Measurements from ENCODE around the gene TATDN2. TPM values are rescaled to one million over a fixed set of nuclear protein-coding genes. Genes with fewer than 3 reads are reported as not detected.

The TATDN2 gene
- total and polyA plus RNA-seq, 2 experiments from 2014 or later: 9.3 to 22.6 TPM

DNA sequence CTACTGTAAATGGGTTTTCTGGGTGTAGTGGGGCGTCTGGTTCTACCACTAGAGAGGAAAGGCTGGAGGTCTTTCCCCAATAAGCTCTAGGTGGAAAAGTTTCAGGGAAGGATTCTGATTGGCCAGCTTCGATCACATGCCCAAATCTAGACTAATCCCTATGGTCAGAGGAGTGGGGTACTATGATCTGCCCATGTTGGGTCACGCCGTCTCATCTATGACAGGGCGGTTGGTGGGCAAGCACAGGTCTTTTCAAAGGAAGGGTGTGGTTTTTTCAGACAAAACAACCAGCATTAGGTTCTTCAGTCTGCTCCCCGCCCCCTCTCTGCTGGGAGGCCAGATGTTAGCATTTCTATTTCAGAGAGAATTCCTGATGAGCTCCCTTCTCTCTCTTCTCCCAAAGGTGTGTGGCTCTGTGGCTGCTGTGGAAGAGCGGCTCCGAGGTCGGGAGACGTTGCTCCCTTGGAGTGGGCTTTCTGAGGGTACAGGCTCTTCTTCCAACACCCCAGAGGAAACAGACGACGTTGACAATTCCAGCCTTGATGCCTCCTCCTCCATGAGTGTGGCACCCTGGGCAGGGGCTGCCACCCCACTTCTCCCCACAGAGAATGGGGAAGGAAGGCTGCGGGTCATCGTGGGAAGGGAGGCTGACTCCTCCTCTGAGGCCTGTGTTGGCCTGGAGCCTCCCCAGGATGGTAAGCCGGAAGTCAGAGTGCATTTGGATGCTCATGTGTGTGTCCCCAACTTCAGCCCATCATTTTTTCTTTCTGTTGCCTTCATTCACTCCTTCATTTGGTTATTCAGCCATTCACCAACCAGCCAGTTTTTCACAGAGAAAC, 9.7 kb upstream of the TATDN2 start:
- Histone ChIP-seq H3K79me2 (no peaks in the 10 kb centered on the region), H3K27me3 (no peaks in the 10 kb centered on the region), H3K9me3 (ENCODE audit: low read depth) (no peaks in the 10 kb centered on the region), H4K20me1 (ENCODE audit: insufficient read depth, poor library complexity, severe bottlenecking) (no peaks in the 10 kb centered on the region), H3K4me1 (ENCODE audit: insufficient read depth) (no peaks in the 10 kb centered on the region), H3K4me2 (no peak overlapping the region), H3K4me3 (no peak overlapping the region), H3K27ac (no peak overlapping the region), H2AFZ (no peak overlapping the region), H3K36me3 (replicated peaks; ENCODE audit: insufficient read depth, low read depth) (no peaks in the 10 kb centered on the region), H3K9me2 (replicated peaks; ENCODE audit: insufficient read depth) (no peaks in the 10 kb centered on the region)
- TF ChIP-seq, protein P1, sequence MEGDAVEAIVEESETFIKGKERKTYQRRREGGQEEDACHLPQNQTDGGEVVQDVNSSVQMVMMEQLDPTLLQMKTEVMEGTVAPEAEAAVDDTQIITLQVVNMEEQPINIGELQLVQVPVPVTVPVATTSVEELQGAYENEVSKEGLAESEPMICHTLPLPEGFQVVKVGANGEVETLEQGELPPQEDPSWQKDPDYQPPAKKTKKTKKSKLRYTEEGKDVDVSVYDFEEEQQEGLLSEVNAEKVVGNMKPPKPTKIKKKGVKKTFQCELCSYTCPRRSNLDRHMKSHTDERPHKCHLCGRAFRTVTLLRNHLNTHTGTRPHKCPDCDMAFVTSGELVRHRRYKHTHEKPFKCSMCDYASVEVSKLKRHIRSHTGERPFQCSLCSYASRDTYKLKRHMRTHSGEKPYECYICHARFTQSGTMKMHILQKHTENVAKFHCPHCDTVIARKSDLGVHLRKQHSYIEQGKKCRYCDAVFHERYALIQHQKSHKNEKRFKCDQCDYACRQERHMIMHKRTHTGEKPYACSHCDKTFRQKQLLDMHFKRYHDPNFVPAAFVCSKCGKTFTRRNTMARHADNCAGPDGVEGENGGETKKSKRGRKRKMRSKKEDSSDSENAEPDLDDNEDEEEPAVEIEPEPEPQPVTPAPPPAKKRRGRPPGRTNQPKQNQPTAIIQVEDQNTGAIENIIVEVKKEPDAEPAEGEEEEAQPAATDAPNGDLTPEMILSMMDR (IDR thresholded peaks at IDR 0.05; ENCODE audit: poor library complexity): no peak
- TF ChIP-seq EZH2phosphoT487 (IDR thresholded peaks at IDR 0.05; ENCODE audit: low read depth, severe bottlenecking, unreplicated experiment) (no peak), EZH2 (IDR thresholded peaks at IDR 0.05; ENCODE audit: borderline replicate concordance) (no peak)
- DNase-seq (ENCODE audit: low spot score): no peak
- 90% methylated on average over 15 of the region's 15 CpGs for WGBS (ENCODE audit: low lambda C conversion rate, missing lambda C conversion rate)

- no peak for TF ChIP-seq EZH2phosphoT487 (IDR thresholded peaks at IDR 0.05; ENCODE audit: low read depth, severe bottlenecking, unreplicated experiment)
- no peak for TF ChIP-seq EZH2 (IDR thresholded peaks at IDR 0.05; ENCODE audit: borderline replicate concordance)
- TF ChIP-seq, protein P1 (IDR thresholded peaks at IDR 0.05; ENCODE audit: poor library complexity): no peak
- Histone ChIP-seq H3K27ac (no peak overlapping the region), H4K20me1 (ENCODE audit: insufficient read depth, poor library complexity, severe bottlenecking) (no peaks in the 10 kb centered on the region), H3K4me1 (ENCODE audit: insufficient read depth) (no peaks in the 10 kb centered on the region), H3K4me3 (no peak overlapping the region), H3K79me2 (no peaks in the 10 kb centered on the region), H3K36me3 (replicated peaks; ENCODE audit: insufficient read depth, low read depth) (no peaks in the 10 kb centered on the region), H2AFZ (no peak overlapping the region), H3K4me2 (no peak overlapping the region), H3K27me3 (no peaks in the 10 kb centered on the region), H3K9me2 (replicated peaks; ENCODE audit: insufficient read depth) (no peaks in the 10 kb centered on the region), H3K9me3 (ENCODE audit: low read depth) (no peaks in the 10 kb centered on the region)
- DNase-seq (ENCODE audit: low spot score): no peak
- WGBS (ENCODE audit: low lambda C conversion rate, missing lambda C conversion rate): 72% methylated on average over 6 of the region's 6 CpGs
These were observed 7.5 kb upstream of the TATDN2 start for GRCh38 chr3:10240799-10241198.

DNA sequence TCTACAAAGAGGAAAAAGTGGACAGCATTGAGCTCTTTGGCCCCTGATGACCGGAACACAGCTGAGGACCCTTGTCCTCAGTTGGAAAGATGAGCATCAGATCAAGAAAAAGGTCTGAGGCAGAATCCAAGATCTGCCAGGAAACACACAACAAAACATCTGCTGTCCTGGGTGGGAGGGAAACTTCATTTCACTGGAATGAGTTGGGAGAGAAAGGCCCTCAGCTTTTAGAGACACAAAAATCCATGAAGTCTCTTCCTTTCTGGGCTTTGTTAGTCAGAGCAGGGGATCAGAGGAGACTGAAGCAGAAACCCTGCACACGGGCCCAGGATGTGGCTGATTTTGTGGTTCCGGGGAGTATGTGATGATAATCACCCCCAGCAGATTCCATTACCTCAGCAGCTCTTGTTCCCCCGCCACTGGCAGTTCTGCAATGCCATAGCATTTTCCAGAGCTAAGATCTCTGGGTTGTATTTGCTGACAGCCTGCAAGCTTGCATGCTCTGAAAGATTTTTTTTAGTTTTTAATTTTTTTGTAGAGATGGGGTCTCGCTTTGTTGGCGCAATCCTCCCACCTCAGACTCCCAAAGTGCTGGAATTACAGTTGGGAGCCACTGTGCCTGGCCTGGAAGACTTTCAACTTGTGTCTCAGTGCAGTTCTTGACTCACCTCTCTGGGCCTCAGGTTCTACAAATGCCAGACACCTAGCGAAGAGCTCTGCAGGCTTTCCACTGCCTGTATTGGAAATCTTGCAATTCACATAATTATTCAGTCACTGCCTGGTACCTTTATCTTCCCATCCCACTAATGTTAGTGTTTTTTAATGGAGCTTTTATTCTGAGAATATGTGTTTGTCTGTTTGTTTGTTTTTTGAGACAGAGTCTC, 5.8 kb upstream of the TATDN2 start:
- H3K4me3 ChIP-seq: no peak overlapping the region
- H3K4me2 ChIP-seq: no peak overlapping the region
- no peaks in the 10 kb centered on the region for H3K79me2 ChIP-seq
- H3K27ac ChIP-seq: peak overlapping the region; percentile 16
- 88% methylated on average over 7 of the region's 7 CpGs for WGBS (ENCODE audit: low lambda C conversion rate, missing lambda C conversion rate)
- H4K20me1 ChIP-seq (ENCODE audit: insufficient read depth, poor library complexity, severe bottlenecking): no peaks in the 10 kb centered on the region
- no peak overlapping the region for H2AFZ ChIP-seq
- H3K36me3 ChIP-seq (replicated peaks; ENCODE audit: insufficient read depth, low read depth): no peaks in the 10 kb centered on the region
- H3K4me1 ChIP-seq (ENCODE audit: insufficient read depth): no peaks in the 10 kb centered on the region
- no peaks in the 10 kb centered on the region for H3K9me3 ChIP-seq (ENCODE audit: low read depth)
- DNase-seq (ENCODE audit: low spot score): no peak
- no peak for TF ChIP-seq EZH2 (IDR thresholded peaks at IDR 0.05; ENCODE audit: borderline replicate concordance)
- no peaks in the 10 kb centered on the region for H3K27me3 ChIP-seq
- no peaks in the 10 kb centered on the region for H3K9me2 ChIP-seq (replicated peaks; ENCODE audit: insufficient read depth)

DNA sequence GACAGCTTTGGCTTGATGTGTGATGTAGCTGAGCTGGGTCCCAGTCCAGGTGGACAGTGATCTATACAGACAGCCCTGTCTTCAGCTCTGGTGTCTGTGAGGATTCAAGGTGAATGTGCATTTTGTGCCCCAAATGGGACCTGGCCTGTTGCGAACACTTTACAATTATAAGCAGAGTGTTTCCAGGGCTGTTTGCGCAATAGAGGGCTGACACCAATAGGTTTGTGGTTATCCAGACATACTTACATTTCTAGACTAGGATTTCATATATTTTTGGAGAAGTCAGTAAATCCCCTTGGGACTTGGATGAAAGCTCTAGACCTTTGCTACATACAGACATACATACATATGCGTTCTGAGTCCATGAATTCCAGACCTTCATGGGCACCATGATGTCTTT, 4.2 kb upstream of the TATDN2 start:
- H3K4me2 ChIP-seq: no peak overlapping the region
- no peak for DNase-seq (ENCODE audit: low spot score)
- no peak overlapping the region for H3K27ac ChIP-seq
- H3K36me3 ChIP-seq (replicated peaks; ENCODE audit: insufficient read depth, low read depth): no peaks in the 10 kb centered on the region
- no peaks in the 10 kb centered on the region for H3K9me2 ChIP-seq (replicated peaks; ENCODE audit: insufficient read depth)
- H2AFZ ChIP-seq: no peak overlapping the region
- no peaks in the 10 kb centered on the region for H3K9me3 ChIP-seq (ENCODE audit: low read depth)
- 61% methylated on average over 3 of the region's 3 CpGs for WGBS (ENCODE audit: low lambda C conversion rate, missing lambda C conversion rate)
- peaks cover 4% of the 10 kb centered on the region for H3K79me2 ChIP-seq
- no peak for TF ChIP-seq EZH2phosphoT487 (IDR thresholded peaks at IDR 0.05; ENCODE audit: low read depth, severe bottlenecking, unreplicated experiment)
- no peak for TF ChIP-seq EZH2 (IDR thresholded peaks at IDR 0.05; ENCODE audit: borderline replicate concordance)
- TF ChIP-seq, protein P1 (IDR thresholded peaks at IDR 0.05; ENCODE audit: poor library complexity): no peak
- H4K20me1 ChIP-seq (ENCODE audit: insufficient read depth, poor library complexity, severe bottlenecking): no peaks in the 10 kb centered on the region
- no peaks in the 10 kb centered on the region for H3K27me3 ChIP-seq
- no peak overlapping the region for H3K4me3 ChIP-seq
- H3K4me1 ChIP-seq (ENCODE audit: insufficient read depth): no peaks in the 10 kb centered on the region
